DOHH2 (cell line): ENCODE results near the gene PKIB.

ENCODE experiments used
- EZH2phosphoT487 ChIP-seq: fragments of 200-600 bp; sonication (generic); IDR thresholded peaks from 2 replicates; pipeline ENCODE4 v1.6.1; 2017; ENCODE audit warnings: borderline replicate concordance, mild to moderate bottlenecking, antibody characterized with exemption, low read length, moderate library complexity, mixed read lengths
- TF ChIP-seq, protein P1 (sequence below): fragments of 200-600 bp; sonication (generic); IDR thresholded peaks from one replicate; pipeline ENCODE4 v1.5.1; 2014; ENCODE audit warnings: antibody characterized with exemption, mild to moderate bottlenecking, low read depth, low read length; ENCODE audit not compliant: poor library complexity, severe bottlenecking

DNA sequence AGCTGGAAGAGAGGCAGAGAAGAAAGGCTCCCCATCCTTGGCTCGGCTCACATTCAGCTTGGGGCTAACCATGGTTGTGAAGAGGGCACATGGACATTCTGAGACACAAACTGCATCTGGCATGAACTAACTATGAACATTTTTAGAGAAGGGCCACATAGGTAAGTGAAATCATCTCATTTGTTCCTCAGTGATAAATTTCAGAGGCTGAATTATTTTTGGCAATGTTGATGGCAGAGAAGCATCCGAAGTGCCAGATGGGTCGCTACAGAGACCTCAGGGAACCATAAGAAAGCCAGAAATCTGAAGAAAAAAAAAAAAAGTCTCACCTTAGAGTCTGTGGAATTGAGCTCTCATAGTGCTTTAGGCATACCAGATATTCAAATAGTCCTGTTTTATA is 120.1 kb downstream of the PKIB start:
- TF ChIP-seq, protein P1, sequence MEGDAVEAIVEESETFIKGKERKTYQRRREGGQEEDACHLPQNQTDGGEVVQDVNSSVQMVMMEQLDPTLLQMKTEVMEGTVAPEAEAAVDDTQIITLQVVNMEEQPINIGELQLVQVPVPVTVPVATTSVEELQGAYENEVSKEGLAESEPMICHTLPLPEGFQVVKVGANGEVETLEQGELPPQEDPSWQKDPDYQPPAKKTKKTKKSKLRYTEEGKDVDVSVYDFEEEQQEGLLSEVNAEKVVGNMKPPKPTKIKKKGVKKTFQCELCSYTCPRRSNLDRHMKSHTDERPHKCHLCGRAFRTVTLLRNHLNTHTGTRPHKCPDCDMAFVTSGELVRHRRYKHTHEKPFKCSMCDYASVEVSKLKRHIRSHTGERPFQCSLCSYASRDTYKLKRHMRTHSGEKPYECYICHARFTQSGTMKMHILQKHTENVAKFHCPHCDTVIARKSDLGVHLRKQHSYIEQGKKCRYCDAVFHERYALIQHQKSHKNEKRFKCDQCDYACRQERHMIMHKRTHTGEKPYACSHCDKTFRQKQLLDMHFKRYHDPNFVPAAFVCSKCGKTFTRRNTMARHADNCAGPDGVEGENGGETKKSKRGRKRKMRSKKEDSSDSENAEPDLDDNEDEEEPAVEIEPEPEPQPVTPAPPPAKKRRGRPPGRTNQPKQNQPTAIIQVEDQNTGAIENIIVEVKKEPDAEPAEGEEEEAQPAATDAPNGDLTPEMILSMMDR: no peak
- no peak for TF ChIP-seq EZH2phosphoT487
